Astrocyte (in vitro differentiated cells and primary cell): ENCODE measurements around the gene TMEM106A.
"Not testable (repeated sequence)": the region's sequence is repeated elsewhere in the genome, so short reads cannot be mapped to it uniquely, and the experiment has no call there.

Experiments
- CTCF ChIP-seq: IDR thresholded peaks from 2 replicates; pipeline ENCODE4 v1.5.1; 2011; ENCODE audit warnings: low read depth, mild to moderate bottlenecking, inconsistent platforms, low read length, moderate library complexity; ENCODE audit not compliant: insufficient read depth
- EZH2 ChIP-seq: IDR thresholded peaks from 2 replicates; pipeline ENCODE4 v1.6.1; 2012; ENCODE audit warnings: mild to moderate bottlenecking, low read length, inconsistent platforms; ENCODE audit not compliant: insufficient read depth

- not testable (repeated sequence) for TF ChIP-seq CTCF, EZH2
Observed at GRCh38 chr17:43240596-43241352, 29.1 kb downstream of the TMEM106A start.
